Measurements from ENCODE around the gene SALL4. TPM values are rescaled to one million over a fixed set of nuclear protein-coding genes. Genes with fewer than 3 reads are reported as not detected.

The SALL4 gene
- total and polyA plus RNA-seq, 4 experiments from 2014 or later: 0.08 TPM; not detected in 3

- DNase-seq: no peak
- Histone ChIP-seq H3K36me3 (ENCODE audit: insufficient read depth, low read length) (no peaks in the 10 kb centered on the region), H3K4me1 (ENCODE audit: insufficient read depth, low read length) (no peaks in the 10 kb centered on the region), H3K27ac (ENCODE audit: low read depth, low read length) (no peak overlapping the region), H3K4me3 (ENCODE audit: low read length in 2 of 2) (no peak overlapping the region), H3K27me3 (ENCODE audit: insufficient read depth, low read length) (no peaks in the 10 kb centered on the region), H3K9me3 (ENCODE audit: control insufficient read depth in 1 of 2, low read length in 2 of 2) (no peaks in the 10 kb centered on the region)
- Mint-ChIP-seq H3K9me3 (no peaks in the 10 kb centered on the region), H3K4me3 (no peak overlapping the region), H3K27me3 (peaks cover 7 to 10% of the 10 kb centered on the region in 2 donors), H3K36me3 (no peaks in the 10 kb centered on the region), H3K4me1 (no peaks in the 10 kb centered on the region), H3K27ac (no peak overlapping the region)
- intact Hi-C loops (cut with micrococcal nuclease): no loop called here
- ChIA-PET CTCF (ENCODE audit: partially characterized antibody) (no interaction called here), POLR2A (ENCODE audit: partially characterized antibody) (no interaction called here)
Measured at GRCh38 chr20:51812861-51813260, 10.5 kb upstream of the SALL4 start.

- Histone ChIP-seq H3K27ac (ENCODE audit: low read depth, low read length) (no peak overlapping the region), H3K36me3 (ENCODE audit: insufficient read depth, low read length) (no peaks in the 10 kb centered on the region), H3K27me3 (ENCODE audit: insufficient read depth, low read length) (no peaks in the 10 kb centered on the region), H3K9me3 (ENCODE audit: control insufficient read depth in 1 of 2, low read length in 2 of 2) (no peaks in the 10 kb centered on the region), H3K4me1 (ENCODE audit: insufficient read depth, low read length) (no peaks in the 10 kb centered on the region), H3K4me3 (ENCODE audit: low read length in 2 of 2) (no peak overlapping the region)
- Mint-ChIP-seq H3K27ac (no peak overlapping the region), H3K9me3 (no peaks in the 10 kb centered on the region), H3K36me3 (no peaks in the 10 kb centered on the region), H3K27me3 (peaks cover 9 to 10% of the 10 kb centered on the region in 2 donors), H3K4me3 (no peak overlapping the region), H3K4me1 (no peaks in the 10 kb centered on the region)
- CTCF ChIA-PET (ENCODE audit: partially characterized antibody): no interaction called here
- intact Hi-C loops (cut with micrococcal nuclease): no loop called here
- DNase-seq: no peak
- POLR2A ChIA-PET (ENCODE audit: partially characterized antibody): no interaction called here
Measured at GRCh38 chr20:51811514-51812128, 9.3 kb upstream of the SALL4 start.

- intact Hi-C loops (cut with micrococcal nuclease): no loop called here
- CTCF ChIA-PET (ENCODE audit: partially characterized antibody): no interaction called here
Measured at GRCh38 chr20:51811042-51811355, 8.7 kb upstream of the SALL4 start.

GRCh38 chr20:51810155-51811041, 8.1 kb upstream of the SALL4 start:
- Mint-ChIP-seq H3K4me1 (no peaks in the 10 kb centered on the region), H3K27me3 (peaks cover 13 to 15% of the 10 kb centered on the region in 2 donors), H3K9me3 (no peaks in the 10 kb centered on the region), H3K36me3 (no peaks in the 10 kb centered on the region), H3K27ac (no peak overlapping the region), H3K4me3 (no peak overlapping the region)
- ChIA-PET CTCF (ENCODE audit: partially characterized antibody) (interaction anchor here (2.7 kb wide), 1 partner anchor 10 kb away, joined by 7 read pairs; no protein-coding TSS in a partner anchor), POLR2A (ENCODE audit: partially characterized antibody) (no interaction called here)
- no peaks in the 10 kb centered on the region for H3K36me3 ChIP-seq (ENCODE audit: insufficient read depth, low read length)
- no peak for DNase-seq
- no peaks in the 10 kb centered on the region for H3K9me3 ChIP-seq (ENCODE audit: control insufficient read depth in 1 of 2, low read length in 2 of 2)
- intact Hi-C loops (cut with micrococcal nuclease): no loop called here
- no peak overlapping the region for H3K4me3 ChIP-seq (ENCODE audit: low read length in 2 of 2)
- H3K27me3 ChIP-seq (ENCODE audit: insufficient read depth, low read length): no peaks in the 10 kb centered on the region
- no peaks in the 10 kb centered on the region for H3K4me1 ChIP-seq (ENCODE audit: insufficient read depth, low read length)
- no peak overlapping the region for H3K27ac ChIP-seq (ENCODE audit: low read depth, low read length)

More at GRCh38 chr20:51811042-51811355, 8.7 kb upstream of the SALL4 start:
- Histone ChIP-seq H3K4me1 (ENCODE audit: insufficient read depth, low read length) (no peaks in the 10 kb centered on the region), H3K4me3 (ENCODE audit: low read length in 2 of 2) (no peak overlapping the region), H3K9me3 (ENCODE audit: control insufficient read depth in 1 of 2, low read length in 2 of 2) (no peaks in the 10 kb centered on the region), H3K27ac (ENCODE audit: low read depth, low read length) (no peak overlapping the region), H3K36me3 (ENCODE audit: insufficient read depth, low read length) (no peaks in the 10 kb centered on the region), H3K27me3 (ENCODE audit: insufficient read depth, low read length) (no peaks in the 10 kb centered on the region)
- Mint-ChIP-seq H3K36me3 (no peaks in the 10 kb centered on the region), H3K9me3 (no peaks in the 10 kb centered on the region), H3K4me1 (no peaks in the 10 kb centered on the region), H3K27me3 (peaks cover 10 to 14% of the 10 kb centered on the region in 2 donors), H3K27ac (no peak overlapping the region), H3K4me3 (no peak overlapping the region)
- DNase-seq: no peak
- POLR2A ChIA-PET (ENCODE audit: partially characterized antibody): no interaction called here

- Mint-ChIP-seq H3K4me1 (peaks cover 0 to 5% (median 0%) of the 10 kb centered on the region in 4 donors), H3K9me3 (no peaks in the 10 kb centered on the region), H3K27me3 (peaks cover 22 to 25% of the 10 kb centered on the region in 2 donors), H3K36me3 (no peaks in the 10 kb centered on the region), H3K27ac (no peak overlapping the region), H3K4me3 (no peak overlapping the region)
- intact Hi-C loops (cut with micrococcal nuclease): no loop called here
- ChIA-PET POLR2A (ENCODE audit: partially characterized antibody) (no interaction called here), CTCF (ENCODE audit: partially characterized antibody) (interaction anchor here (0.8 kb wide), 1 partner anchor 275 kb away, joined by 3 read pairs; no protein-coding TSS in a partner anchor)
- DNase-seq: no peak
- H3K4me1 ChIP-seq (ENCODE audit: insufficient read depth, low read length): no peaks in the 10 kb centered on the region
- H3K27ac ChIP-seq (ENCODE audit: low read depth, low read length): no peak overlapping the region
- peaks cover 1% of the 10 kb centered on the region for H3K27me3 ChIP-seq (ENCODE audit: insufficient read depth, low read length)
- H3K4me3 ChIP-seq (ENCODE audit: low read length in 2 of 2): no peak overlapping the region
- H3K9me3 ChIP-seq (ENCODE audit: control insufficient read depth in 1 of 2, low read length in 2 of 2): no peaks in the 10 kb centered on the region
- H3K36me3 ChIP-seq (ENCODE audit: insufficient read depth, low read length): no peaks in the 10 kb centered on the region
Measured at GRCh38 chr20:51807720-51808250, 5.5 kb upstream of the SALL4 start.

- Histone ChIP-seq H3K4me1 (ENCODE audit: insufficient read depth, low read length) (peaks cover 6% of the 10 kb centered on the region), H3K4me3 (ENCODE audit: low read length in 2 of 2) (no peak overlapping the region), H3K36me3 (ENCODE audit: insufficient read depth, low read length) (no peaks in the 10 kb centered on the region), H3K27me3 (ENCODE audit: insufficient read depth, low read length) (peaks cover 10% of the 10 kb centered on the region), H3K27ac (ENCODE audit: low read depth, low read length) (no peak overlapping the region), H3K9me3 (ENCODE audit: control insufficient read depth in 1 of 2, low read length in 2 of 2) (no peaks in the 10 kb centered on the region)
- Mint-ChIP-seq H3K27ac (no peak overlapping the region), H3K4me1 (peaks cover 1 to 17% (median 5%) of the 10 kb centered on the region in 4 donors), H3K36me3 (no peaks in the 10 kb centered on the region), H3K4me3 (no peak overlapping the region), H3K9me3 (no peaks in the 10 kb centered on the region), H3K27me3 (peaks cover 29 to 33% of the 10 kb centered on the region in 2 donors)
- POLR2A ChIA-PET (ENCODE audit: partially characterized antibody): no interaction called here
- CTCF ChIA-PET (ENCODE audit: partially characterized antibody): no interaction called here
- no peak for DNase-seq
- intact Hi-C loops (cut with micrococcal nuclease): no loop called here
Measured at GRCh38 chr20:51804754-51805153, 2.4 kb upstream of the SALL4 start.

GRCh38 chr20:51803148-51803854, 980 bp upstream of the SALL4 start:
- H3K27ac ChIP-seq (ENCODE audit: low read depth, low read length): no peak overlapping the region
- H3K36me3 Mint-ChIP-seq: no peaks in the 10 kb centered on the region
- no peak overlapping the region for H3K4me3 ChIP-seq (ENCODE audit: low read length in 2 of 2)
- H3K9me3 Mint-ChIP-seq: no peaks in the 10 kb centered on the region
- peaks cover 40 to 43% of the 10 kb centered on the region in 2 donors for H3K27me3 Mint-ChIP-seq
- H3K27ac Mint-ChIP-seq: no peak overlapping the region
- intact Hi-C loops (cut with micrococcal nuclease): no loop called here
- H3K27me3 ChIP-seq (ENCODE audit: insufficient read depth, low read length): peaks cover 13% of the 10 kb centered on the region
- ChIA-PET CTCF (ENCODE audit: partially characterized antibody) (no interaction called here), POLR2A (ENCODE audit: partially characterized antibody) (no interaction called here)
- no peaks in the 10 kb centered on the region for H3K9me3 ChIP-seq (ENCODE audit: control insufficient read depth in 1 of 2, low read length in 2 of 2)
- H3K4me3 Mint-ChIP-seq: no peak overlapping the region
- H3K4me1 Mint-ChIP-seq: peaks cover 1 to 24% (median 6%) of the 10 kb centered on the region in 4 donors
- peaks cover 6% of the 10 kb centered on the region for H3K4me1 ChIP-seq (ENCODE audit: insufficient read depth, low read length)
- H3K36me3 ChIP-seq (ENCODE audit: insufficient read depth, low read length): no peaks in the 10 kb centered on the region
- DNase-seq: no peak

All from CD4-positive, alpha-beta memory T cell (primary cell).